Fibroblast of skin of left biceps (primary cell): ENCODE data around the gene KCNG2.
"Not testable (repeated sequence)": the region's sequence is repeated elsewhere in the genome, so short reads cannot be mapped to it uniquely, and the experiment has no call there.

ENCODE experiments used
- DNase-seq, 2 experiments: peaks; one replicate each; pipeline ENCODE4 v3.0.0-alpha.2; 2013; ENCODE audit warnings: low read depth in 2 of 2

The KCNG2 gene

DNA sequence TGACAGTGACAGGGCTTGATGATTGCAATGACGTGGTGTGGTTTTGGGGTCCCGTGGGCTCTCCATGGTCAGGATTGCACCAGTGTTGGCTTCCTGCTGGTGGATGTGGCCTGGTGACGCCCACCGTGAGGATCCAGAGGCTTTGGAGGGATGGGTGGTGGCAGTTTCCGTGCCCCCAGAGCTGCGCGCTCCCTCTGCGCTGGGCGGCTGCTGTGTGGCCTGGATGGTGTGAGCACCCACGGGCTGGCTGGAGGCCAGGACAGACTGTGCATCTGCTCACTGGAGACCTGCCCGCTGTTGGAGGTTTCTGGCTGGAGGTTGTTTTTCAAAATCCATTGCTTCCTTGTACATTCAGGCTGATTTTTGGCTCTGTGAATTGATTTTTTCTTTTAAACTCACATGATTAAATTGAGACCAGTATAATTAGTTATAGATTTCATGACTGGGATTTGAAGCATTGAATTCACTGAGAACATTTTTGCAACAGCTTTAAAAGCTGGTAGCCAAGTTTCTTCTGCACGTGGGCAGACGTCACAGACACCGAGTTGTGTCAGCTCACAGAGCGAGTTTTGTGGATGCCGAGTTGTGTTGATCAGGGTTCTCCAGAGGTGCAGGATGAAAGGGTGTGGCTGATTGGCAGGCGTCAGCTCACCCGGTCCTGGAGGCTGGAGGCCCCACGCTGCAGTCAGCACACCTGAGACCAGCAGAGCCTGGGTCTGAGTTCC is 72.7 kb downstream of the KCNG2 start:
- DNase-seq, result no peak

GRCh38 chr18:79871026-79871390 is 73.3 kb downstream of the KCNG2 start:
- DNase-seq, result no peak

GRCh38 chr18:79871481-79872091 is 73.8 kb downstream of the KCNG2 start:
- no peak for DNase-seq

- DNase-seq, result no peak
Measured at GRCh38 chr18:79872527-79873444, 75.0 kb downstream of the KCNG2 start.

- no peak for DNase-seq
Measured at GRCh38 chr18:79873449-79874110, 75.8 kb downstream of the KCNG2 start.

GRCh38 chr18:79874553-79875530 is 77.1 kb downstream of the KCNG2 start:
- DNase-seq, result no peak

GRCh38 chr18:79875531-79875919 is 77.8 kb downstream of the KCNG2 start:
- DNase-seq, result no peak

- no peak for DNase-seq
Measured at GRCh38 chr18:79875931-79876461, 78.3 kb downstream of the KCNG2 start.

DNA sequence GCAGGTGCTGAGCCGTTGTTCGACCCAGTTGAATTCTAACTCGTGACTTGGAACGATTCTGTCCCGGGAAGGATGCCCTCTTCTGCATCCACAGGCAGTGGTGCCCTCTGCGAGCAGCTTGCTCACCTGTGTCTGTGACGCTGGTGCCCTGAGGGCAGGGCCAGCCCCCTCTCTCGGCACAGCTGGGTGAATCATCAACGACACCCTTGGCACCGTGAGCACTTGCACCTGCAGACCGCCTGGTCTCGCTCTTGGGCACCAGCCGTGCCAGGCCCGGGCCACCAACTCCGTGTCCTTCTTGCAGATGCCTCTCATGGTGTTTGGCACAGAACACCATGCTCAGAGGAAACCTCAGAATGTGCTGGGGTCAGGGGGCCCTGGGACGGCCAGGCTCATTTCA is 78.8 kb downstream of the KCNG2 start:
- DNase-seq, result no peak

GRCh38 chr18:79877163-79878091 is 79.7 kb downstream of the KCNG2 start:
- no peak for DNase-seq

- DNase-seq, result not testable (repeated sequence)
Measured at GRCh38 chr18:79878246-79878645, 80.5 kb downstream of the KCNG2 start.

DNA sequence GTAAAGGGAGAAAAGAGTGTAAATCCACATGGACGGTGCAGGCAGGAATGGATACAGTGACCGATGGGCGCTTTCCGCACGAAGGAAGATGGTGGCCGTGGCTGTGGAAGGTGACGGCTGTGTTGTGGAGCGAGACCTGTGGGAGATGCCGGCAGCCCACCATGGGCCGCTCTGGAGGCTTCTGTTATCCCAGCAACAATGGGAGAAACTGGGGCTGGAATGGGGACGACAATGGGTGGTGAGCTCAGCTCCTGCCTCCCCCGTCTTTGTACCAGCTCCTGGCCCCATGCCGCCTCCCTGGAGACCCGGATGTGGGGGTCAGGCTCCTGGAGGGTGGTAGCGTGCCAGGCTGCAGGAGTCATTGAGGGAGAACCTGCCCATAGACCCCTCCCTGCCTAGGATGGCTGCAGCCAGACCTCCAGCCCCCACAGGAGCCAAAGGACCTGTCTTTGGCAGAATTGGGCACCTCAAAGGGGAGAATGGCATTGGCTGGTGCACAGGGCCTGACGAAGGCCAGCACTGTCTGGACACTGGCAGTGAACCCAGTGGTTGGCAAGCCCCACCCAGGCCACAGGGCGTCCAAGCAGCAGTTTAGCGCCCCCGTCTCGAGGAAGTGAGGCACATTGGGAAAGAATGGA is 81.1 kb downstream of the KCNG2 start:
- no peak for DNase-seq

GRCh38 chr18:79879566-79879965 is 81.8 kb downstream of the KCNG2 start:
- no peak for DNase-seq

- no peak for DNase-seq
Measured at GRCh38 chr18:79881695-79882094, 84.0 kb downstream of the KCNG2 start.

GRCh38 chr18:79882522-79883241 is 84.9 kb downstream of the KCNG2 start:
- DNase-seq, result no peak

DNA sequence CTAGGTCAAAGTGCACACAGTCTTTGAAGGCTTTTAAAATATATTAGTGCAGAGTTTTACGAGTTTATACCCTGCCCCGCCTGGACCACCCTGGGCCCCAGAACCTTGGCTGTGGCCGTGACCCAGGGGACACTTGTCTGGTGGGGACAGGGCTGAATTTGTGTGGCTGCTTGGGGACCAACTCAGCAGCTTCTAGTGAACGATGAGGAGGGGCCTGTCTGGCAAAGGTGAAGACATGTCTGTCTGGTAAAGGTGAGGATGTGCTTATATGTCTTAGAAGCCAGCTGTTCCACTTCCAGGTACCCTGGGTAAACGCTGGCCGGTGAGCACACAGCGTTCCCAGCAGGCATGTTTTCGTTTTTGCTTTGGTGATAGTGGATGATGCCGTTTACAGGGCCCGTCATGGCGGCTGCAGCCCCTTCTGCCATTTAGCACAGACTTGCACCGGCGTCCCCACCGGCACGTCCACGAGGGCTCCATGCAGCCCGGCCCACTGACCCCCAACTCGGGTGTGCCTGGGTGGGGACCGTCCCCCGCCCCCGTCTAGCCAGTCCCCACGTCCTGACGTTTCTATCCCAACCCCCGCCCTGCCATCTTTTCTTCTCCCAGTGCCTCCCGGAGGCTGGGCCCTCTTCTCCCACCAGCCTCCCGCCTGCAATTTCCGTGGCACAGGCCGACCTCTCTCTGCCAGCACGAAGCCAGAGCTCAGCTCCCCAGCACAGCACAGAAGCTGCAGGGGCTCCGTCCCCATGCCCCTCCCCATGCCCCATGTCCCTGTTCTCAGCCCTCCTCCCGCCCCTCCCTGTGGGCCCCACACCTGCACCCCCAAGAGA is 85.9 kb downstream of the KCNG2 start:
- DNase-seq, result no peak

DNA sequence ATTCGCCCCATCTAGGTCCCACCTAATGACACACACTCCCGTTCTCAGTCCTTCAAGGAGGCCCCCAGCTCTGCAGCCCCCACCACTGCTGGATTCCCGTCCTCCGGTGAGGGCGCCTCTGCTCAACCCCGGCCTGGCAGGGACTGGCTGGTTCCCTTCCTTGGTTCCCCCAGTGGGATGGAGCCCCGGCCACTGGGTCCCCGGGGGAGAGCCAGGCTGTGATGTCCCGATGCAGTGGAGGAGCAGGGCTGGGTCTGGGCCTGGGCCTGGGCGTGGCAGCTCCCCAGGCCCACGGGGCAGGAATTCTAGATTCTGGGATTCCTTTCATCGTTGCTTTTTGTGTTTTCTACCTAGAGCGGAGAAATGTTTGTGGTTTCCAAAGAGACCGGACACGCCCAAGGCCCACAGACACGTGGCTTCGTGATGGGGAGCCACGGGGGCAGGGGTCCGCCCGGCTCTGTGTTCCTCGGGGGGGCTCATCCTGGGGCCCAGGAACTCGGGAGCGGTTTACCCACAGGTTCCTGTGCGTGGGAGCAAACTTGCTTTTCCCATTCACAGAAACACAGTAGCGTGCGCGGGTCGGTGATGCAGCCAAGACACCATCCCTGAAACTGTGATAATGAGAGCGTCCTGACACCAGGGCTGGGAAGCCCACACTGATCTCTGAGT is 86.7 kb downstream of the KCNG2 start:
- DNase-seq, result no peak
